Breast epithelium (tissue), 3 donors: ENCODE data around the gene NUB1.

ENCODE experiments used
- POLR2A ChIP-seq: fragments of 450-650 bp; IDR thresholded peaks from one replicate; pipeline ENCODE4 v1.6.1; 2016; ENCODE audit warnings: antibody characterized with exemption, mild to moderate bottlenecking, moderate library complexity
- POLR2AphosphoS5 ChIP-seq, 3 donors: sonication (generic); formaldehyde crosslinking; IDR thresholded peaks; one replicate each; pipeline ENCODE4 v1.6.1; 2017; ENCODE audit warnings: antibody characterized with exemption in 3 of 3
- TF ChIP-seq, protein P1 (sequence below), 3 donors: fragments of 450-650 bp; IDR thresholded peaks; one replicate each; pipeline ENCODE4 v1.5.1; 2016 to 2017; ENCODE audit warnings: antibody characterized with exemption in 3 of 3, mild to moderate bottlenecking in 3 of 3, moderate library complexity in 3 of 3

DNA sequence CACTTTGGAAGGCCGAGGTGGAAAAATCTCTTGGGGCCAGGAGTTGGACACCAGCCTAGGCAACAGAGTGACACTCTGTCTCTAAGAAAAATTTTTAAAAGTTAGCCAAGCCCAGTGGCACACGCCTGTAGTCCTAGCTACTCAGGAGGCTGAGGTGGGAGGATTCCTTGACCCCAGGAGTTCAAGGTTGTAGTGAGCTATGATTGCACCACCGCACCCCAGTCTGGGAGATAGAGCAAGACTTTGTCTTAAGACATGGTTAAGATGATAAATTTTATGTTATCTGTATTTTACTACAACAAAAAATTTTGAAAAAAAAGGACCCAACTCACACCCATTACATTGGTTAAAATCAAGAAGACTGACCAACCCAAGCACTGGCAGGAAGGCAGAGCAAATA, 48.8 kb upstream of the NUB1 start:
- TF ChIP-seq POLR2A, result no peak
- TF ChIP-seq, protein P1, sequence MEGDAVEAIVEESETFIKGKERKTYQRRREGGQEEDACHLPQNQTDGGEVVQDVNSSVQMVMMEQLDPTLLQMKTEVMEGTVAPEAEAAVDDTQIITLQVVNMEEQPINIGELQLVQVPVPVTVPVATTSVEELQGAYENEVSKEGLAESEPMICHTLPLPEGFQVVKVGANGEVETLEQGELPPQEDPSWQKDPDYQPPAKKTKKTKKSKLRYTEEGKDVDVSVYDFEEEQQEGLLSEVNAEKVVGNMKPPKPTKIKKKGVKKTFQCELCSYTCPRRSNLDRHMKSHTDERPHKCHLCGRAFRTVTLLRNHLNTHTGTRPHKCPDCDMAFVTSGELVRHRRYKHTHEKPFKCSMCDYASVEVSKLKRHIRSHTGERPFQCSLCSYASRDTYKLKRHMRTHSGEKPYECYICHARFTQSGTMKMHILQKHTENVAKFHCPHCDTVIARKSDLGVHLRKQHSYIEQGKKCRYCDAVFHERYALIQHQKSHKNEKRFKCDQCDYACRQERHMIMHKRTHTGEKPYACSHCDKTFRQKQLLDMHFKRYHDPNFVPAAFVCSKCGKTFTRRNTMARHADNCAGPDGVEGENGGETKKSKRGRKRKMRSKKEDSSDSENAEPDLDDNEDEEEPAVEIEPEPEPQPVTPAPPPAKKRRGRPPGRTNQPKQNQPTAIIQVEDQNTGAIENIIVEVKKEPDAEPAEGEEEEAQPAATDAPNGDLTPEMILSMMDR (IDR thresholded peaks at IDR 0.05), result no peak
- TF ChIP-seq POLR2AphosphoS5 (IDR thresholded peaks at IDR 0.05), result no peak
